Nephron progenitor cell (in vitro differentiated cells): ENCODE results near the gene NDUFV3.
A peak's percentile ranks its signal among the peaks of the same experiment; 100 is the strongest.
"Not testable (repeated sequence)": the region's sequence is repeated elsewhere in the genome, so short reads cannot be mapped to it uniquely, and the experiment has no call there.

Experiments
- DNase-seq: peaks from one replicate; pipeline ENCODE4 v3.0.0; 2021
- H3K27ac Mint-ChIP-seq: 2 replicates; pipeline ENCODE4 v1.8.0; 2021; ENCODE audit warnings: mild to moderate bottlenecking, moderate library complexity, mixed read lengths
- H3K27me3 Mint-ChIP-seq: 2 replicates; pipeline ENCODE4 v1.8.0; 2021; ENCODE audit warnings: mild to moderate bottlenecking, low read depth, mixed read lengths; ENCODE audit not compliant: poor library complexity
- H3K36me3 Mint-ChIP-seq: 2 replicates; pipeline ENCODE4 v1.8.0; 2021; ENCODE audit warnings: low read depth, mixed read lengths
- H3K4me1 Mint-ChIP-seq: 2 replicates; pipeline ENCODE4 v1.8.0; 2021; ENCODE audit warnings: mixed read lengths
- H3K4me3 Mint-ChIP-seq: 2 replicates; pipeline ENCODE4 v1.8.0; 2021; ENCODE audit warnings: mild to moderate bottlenecking, moderate library complexity, mixed read lengths
- H3K9me3 Mint-ChIP-seq: 2 replicates; pipeline ENCODE4 v1.8.0; 2021; ENCODE audit warnings: mild to moderate bottlenecking, moderate library complexity, mixed read lengths
- CTCF ChIP-seq: fragments of 200-600 bp; sonication (generic); IDR thresholded peaks from 2 replicates; pipeline ENCODE4 v1.5.0; 2021; ENCODE audit warnings: antibody characterized with exemption

NDUFV3 gene

GRCh38 chr21:42937960-42938605 lies 45.0 kb downstream of the NDUFV3 start:
- Mint-ChIP-seq H3K4me1 (peaks cover 24% of the 10 kb centered on the region), H3K27me3 (peaks cover 7% of the 10 kb centered on the region), H3K36me3 (no peaks in the 10 kb centered on the region), H3K4me3 (no peak overlapping the region), H3K9me3 (no peaks in the 10 kb centered on the region), H3K27ac (peak overlapping the region; percentile 94)
- no peak for TF ChIP-seq CTCF
- DNase-seq, result no peak

DNA sequence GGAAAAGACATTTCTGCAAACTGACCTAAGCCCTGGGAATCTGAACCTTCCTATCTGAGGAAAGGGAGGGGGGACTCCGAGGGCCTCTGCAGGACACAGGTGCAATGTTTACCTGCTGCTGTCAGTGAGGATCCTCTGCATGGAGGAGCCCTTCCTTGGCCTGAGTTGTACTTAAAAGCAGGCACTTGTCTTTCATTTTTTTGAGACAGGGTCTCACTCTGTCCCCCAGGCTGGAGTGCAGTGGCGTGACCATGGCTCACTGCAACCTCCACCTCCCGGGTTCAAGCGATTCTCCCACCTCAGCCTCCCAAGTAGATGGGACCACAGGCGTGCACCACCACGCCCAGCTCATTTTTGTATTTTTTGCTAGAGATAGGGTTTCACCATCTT lies 45.5 kb downstream of the NDUFV3 start:
- peaks cover 21% of the 10 kb centered on the region for H3K4me1 Mint-ChIP-seq

GRCh38 chr21:42939582-42940413 lies 46.7 kb downstream of the NDUFV3 start:
- no peak overlapping the region for H3K4me3 Mint-ChIP-seq
- H3K36me3 Mint-ChIP-seq, result no peaks in the 10 kb centered on the region
- H3K27ac Mint-ChIP-seq, result no peak overlapping the region
- no peaks in the 10 kb centered on the region for H3K9me3 Mint-ChIP-seq
- H3K4me1 Mint-ChIP-seq, result peaks cover 21% of the 10 kb centered on the region
- DNase-seq, result no peak
- TF ChIP-seq CTCF, result no peak
- peaks cover 7% of the 10 kb centered on the region for H3K27me3 Mint-ChIP-seq

More for the DNA sequence above, 45.5 kb downstream of the NDUFV3 start:
- not testable (repeated sequence) for DNase-seq, H3K4me3 Mint-ChIP-seq, H3K36me3 Mint-ChIP-seq, H3K9me3 Mint-ChIP-seq, H3K27me3 Mint-ChIP-seq, H3K27ac Mint-ChIP-seq

- H3K36me3 Mint-ChIP-seq, result no peaks in the 10 kb centered on the region
- H3K4me1 Mint-ChIP-seq, result peaks cover 14% of the 10 kb centered on the region
- no peak for TF ChIP-seq CTCF
- DNase-seq, result no peak
- peaks cover 13% of the 10 kb centered on the region for H3K27me3 Mint-ChIP-seq
- H3K27ac Mint-ChIP-seq, result no peak overlapping the region
- H3K9me3 Mint-ChIP-seq, result no peaks in the 10 kb centered on the region
- H3K4me3 Mint-ChIP-seq, result no peak overlapping the region
These were observed 48.6 kb downstream of the NDUFV3 start for GRCh38 chr21:42941696-42942085.

- H3K36me3 Mint-ChIP-seq, result no peaks in the 10 kb centered on the region
- no peak for DNase-seq
- peaks cover 9% of the 10 kb centered on the region for H3K4me1 Mint-ChIP-seq
- no peak overlapping the region for H3K27ac Mint-ChIP-seq
- H3K9me3 Mint-ChIP-seq, result no peaks in the 10 kb centered on the region
- TF ChIP-seq CTCF, result no peak
- H3K4me3 Mint-ChIP-seq, result no peak overlapping the region
- peaks cover 13% of the 10 kb centered on the region for H3K27me3 Mint-ChIP-seq
These were observed 49.1 kb downstream of the NDUFV3 start for GRCh38 chr21:42942244-42942643.

DNA sequence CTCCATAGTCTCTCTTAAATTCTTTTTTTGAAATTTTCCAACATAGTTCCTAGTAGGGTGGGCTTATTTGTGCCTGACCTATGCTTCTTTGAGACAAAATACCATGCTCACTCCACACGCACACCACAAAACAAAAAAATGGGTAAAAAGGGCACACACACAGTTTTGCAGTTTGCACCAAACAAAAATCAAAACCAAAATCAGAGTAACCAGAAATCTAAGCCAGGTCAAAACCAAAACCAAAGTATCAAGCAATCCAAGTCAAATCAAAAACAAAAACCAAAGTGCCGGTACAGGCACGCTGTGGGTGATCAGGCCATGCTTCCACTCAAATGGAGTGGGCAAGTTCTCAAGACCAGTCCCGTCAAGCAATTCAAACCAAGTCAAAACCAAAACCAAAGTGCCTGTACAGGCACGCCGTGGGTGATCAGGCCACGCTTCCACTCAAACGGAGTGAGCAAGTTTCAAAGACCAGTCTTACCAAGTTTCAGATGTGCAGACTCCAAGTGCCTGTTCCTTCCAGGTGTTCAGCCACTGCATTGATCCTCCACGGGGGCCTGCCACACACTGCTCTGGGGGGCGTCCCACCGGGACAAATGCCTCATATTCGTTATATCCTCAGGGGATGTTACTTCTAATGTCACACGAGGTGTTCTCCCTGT lies 56.1 kb downstream of the NDUFV3 start:
- H3K4me1 Mint-ChIP-seq, H3K4me3 Mint-ChIP-seq, H3K27ac Mint-ChIP-seq, DNase-seq: not testable (repeated sequence)
- Mint-ChIP-seq H3K36me3 (peaks cover 16% of the 10 kb centered on the region), H3K9me3 (peaks cover 15% of the 10 kb centered on the region), H3K27me3 (peaks cover 10% of the 10 kb centered on the region)

DNA sequence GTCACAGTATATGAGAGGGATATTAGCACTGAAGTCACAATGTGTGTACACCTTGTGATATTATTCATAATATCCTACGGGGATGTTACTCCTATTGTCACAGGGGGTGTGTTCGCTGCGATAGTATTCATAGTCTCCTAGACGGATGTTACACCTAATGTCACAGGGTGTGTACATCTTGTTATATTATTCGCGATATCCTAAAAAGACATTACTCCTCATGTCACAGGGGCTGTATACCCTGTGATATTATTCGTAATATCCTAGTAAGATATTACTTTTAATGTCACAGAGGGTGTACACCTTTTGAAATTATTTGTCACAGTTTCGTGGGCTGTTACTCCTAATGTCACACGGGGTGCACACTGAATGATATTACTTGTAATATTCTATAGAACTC lies 58.1 kb downstream of the NDUFV3 start:
- not testable (repeated sequence) for DNase-seq, H3K27ac Mint-ChIP-seq, H3K4me1 Mint-ChIP-seq, H3K4me3 Mint-ChIP-seq
- Mint-ChIP-seq H3K27me3 (peaks cover 16% of the 10 kb centered on the region), H3K9me3 (peaks cover 24% of the 10 kb centered on the region), H3K36me3 (peaks cover 16% of the 10 kb centered on the region)
